ENCODE data around the gene TMEM207.

TMEM207 gene

DNA sequence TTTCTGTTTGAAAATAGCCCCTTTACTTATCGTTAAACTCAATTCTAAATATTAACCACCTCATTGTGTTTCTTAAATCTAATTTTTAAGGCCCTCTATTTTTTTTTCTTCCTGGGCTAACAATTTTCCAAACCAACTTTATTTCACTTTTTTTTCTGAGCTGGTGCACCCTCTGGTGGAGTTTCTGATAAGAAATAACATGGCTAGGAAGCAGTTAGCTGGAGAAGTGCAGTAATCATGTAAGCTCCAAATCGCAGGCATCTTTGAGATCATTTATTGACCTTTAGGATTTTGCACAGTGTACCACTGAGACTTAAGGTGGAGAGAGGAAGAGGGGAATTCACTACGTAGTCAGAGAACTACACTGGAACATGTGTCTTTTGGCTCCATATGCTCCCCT lies 6.4 kb downstream of the TMEM207 start:
- no peak for DNase-seq

DNA sequence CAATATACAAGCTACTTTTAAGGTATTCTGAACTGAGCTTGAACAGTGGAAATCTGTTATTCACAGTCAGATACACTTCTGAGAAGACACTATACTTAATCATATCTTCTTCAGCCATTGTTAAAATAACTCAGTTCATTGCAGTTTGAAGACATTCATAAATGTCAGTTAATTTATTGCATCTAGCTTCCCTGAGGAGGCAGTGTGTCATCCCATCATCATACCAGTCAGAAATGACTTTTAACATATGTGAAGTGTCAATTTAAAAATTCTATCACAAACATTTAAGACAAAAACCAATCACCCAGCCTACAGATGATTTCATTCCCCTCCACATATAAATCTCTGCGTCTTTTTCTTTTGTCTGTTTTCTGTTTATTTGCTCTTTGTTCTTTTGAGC lies 7.5 kb downstream of the TMEM207 start:
- no peak for DNase-seq

DNA sequence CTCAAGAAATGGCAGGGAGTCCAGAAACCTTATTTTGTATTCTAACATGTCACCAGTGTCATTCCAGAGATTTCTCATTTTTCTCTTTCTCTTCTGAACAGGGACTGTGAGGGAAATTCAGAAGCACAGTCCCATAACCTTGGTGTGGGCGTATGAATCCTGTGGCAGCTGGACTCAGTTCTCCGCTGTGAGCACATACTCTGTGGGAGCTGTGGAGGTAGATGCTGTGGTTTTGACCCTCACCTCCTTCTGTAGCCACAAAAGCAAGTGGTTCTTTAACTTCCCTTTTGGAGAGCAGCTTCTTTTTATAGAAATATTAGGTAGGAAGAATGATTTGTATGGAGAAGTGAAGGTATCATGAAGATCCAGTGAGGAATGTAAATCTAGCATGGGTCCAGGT lies 13.4 kb downstream of the TMEM207 start:
- no peak for DNase-seq

- no peak for DNase-seq
These were observed 14.1 kb downstream of the TMEM207 start for GRCh38 chr3:190435618-190436017.

- no peak for DNase-seq
These were observed 16.1 kb downstream of the TMEM207 start for GRCh38 chr3:190433626-190434025.

DNA sequence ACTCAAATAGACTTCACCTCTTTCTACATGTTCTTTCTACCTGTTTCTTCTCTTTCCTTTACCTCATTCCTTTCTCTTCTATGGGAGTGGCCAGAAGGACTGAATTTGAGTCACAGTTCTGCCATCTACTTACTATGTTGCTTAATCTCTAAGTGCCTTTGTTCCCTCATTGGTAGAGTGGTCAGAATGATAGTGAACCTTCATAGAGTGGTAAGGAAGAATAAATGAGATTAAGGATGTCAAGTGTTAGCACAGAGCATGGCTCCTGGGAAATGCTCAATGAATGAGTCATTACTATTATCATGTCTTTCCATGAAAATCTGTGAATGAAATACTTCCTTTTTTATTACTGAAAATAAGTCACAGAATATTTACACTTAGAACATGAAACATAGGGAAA lies 17.5 kb downstream of the TMEM207 start:
- no peak for DNase-seq

- no peak for DNase-seq
These were observed 18.8 kb downstream of the TMEM207 start for GRCh38 chr3:190430906-190431305.

DNA sequence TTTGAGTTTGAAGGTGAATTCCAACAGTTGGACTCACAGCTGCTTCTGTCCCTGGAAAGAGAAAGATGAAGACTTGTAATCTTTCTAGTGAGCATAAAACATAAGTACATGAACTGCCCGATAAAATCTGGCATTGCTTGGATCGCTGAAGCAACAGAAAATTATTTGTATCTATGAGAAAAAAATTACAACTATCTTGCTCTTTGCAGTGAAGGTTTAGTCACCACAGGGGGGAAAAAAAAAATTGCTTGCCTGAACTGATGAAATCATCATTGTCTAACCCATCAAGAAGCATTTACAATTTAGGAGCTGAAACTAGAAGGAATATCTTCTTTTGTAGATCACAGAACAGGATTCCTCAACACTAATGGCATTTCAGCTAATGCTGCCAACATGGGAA lies 20.0 kb downstream of the TMEM207 start:
- no peak for DNase-seq

DNA sequence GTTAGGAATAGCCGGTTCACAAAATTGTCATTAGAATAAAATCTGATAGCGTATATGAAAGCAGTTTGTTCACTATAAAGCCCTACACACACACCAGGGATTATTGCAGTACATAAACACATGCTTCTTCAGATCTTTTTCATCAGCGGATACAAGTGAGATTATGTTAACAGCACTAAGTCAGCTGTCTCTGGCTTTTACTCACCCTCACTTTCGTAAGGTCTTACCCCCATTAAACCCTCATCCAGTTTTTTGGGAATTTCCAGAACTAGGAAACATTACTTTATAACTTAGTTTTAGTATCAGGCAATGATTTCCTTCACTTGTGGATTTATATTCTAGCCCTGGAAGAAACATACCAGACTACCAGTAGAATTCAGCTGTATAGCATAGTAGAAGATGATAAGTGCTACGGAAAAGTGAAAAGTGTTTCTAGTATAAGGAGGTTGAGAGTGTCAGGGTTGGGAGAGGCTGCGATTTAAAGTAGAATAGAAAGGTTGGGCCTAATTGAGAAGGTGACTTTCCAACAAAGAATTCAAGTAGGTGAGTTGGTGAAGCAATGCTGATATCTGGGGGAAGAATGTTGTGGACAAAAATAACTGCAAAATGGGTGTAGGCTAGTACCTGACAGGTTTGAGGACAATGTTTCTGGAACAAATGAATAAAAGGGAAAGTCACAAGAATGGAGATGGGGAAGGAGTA lies 22.7 kb downstream of the TMEM207 start:
- no peak for DNase-seq

DNA sequence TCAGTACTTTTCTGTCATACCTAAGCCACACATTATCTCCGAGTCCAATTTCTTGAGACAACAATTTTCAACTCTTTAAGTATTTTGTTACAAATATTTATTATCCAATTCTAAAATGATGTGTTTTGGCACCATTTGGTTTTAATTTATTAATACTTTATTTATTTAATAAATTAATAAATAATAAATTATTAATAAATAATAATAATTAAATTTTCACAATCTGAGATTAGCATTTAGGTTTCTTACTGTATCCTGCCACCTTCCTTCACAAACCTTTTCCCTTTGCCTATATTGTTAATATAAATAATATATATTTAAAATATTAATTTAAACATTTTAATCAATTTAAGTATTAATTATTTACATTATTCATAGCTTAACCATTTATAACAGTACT lies 23.9 kb downstream of the TMEM207 start:
- no peak for DNase-seq

- DNase-seq: peak in 1 of 4 experiments; percentile 11
These were observed 24.9 kb downstream of the TMEM207 start for GRCh38 chr3:190424478-190425439.

- no peak for DNase-seq
These were observed 25.6 kb downstream of the TMEM207 start for GRCh38 chr3:190424108-190424477.

GRCh38 chr3:190414297-190414696 lies 35.4 kb downstream of the TMEM207 start:
- DNase-seq: no peak

- no peak for DNase-seq
These were observed 45.0 kb downstream of the TMEM207 start for GRCh38 chr3:190404715-190405114.

DNA sequence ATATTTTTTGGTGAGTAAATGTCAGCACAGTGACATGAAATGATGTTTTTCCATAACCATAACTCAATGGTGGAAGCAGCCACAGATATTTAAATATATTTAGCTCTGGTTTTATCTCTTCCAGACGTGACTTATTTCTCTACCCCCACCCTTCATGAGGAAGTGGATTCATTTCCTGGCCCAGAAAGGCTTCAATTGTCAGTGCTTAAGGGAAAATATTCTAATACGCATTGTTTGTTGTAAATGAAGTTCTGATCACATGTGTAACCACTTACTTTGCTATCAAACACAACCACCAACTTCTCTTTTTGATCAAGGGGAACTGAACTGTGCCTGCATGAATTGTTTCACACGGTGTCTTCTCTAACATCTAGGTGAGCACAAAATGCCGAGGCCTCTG lies 47.7 kb downstream of the TMEM207 start:
- DNase-seq: no peak

GRCh38 chr3:190399677-190400076 lies 50.0 kb downstream of the TMEM207 start:
- DNase-seq: no peak

DNA sequence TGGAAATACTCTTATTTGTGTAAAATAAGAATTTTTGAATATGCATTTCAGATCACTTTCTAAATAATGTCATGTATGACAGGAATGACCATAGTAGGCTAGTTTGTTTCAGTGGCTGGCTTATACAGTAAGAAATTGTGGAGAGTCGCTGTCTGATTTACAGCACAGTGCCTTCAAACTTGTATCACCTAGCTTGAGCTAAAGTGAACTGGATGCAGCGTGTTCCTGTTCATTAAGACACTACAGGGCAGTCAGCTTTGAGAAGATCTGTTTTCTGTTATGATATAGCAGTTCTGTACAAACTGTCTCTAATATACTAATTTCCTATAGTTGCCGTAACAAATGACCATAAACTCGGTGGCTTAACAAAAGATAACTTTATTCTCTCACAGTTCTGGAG lies 51.8 kb downstream of the TMEM207 start:
- DNase-seq: no peak

GRCh38 chr3:190396001-190396400 lies 53.7 kb downstream of the TMEM207 start:
- DNase-seq: no peak

DNA sequence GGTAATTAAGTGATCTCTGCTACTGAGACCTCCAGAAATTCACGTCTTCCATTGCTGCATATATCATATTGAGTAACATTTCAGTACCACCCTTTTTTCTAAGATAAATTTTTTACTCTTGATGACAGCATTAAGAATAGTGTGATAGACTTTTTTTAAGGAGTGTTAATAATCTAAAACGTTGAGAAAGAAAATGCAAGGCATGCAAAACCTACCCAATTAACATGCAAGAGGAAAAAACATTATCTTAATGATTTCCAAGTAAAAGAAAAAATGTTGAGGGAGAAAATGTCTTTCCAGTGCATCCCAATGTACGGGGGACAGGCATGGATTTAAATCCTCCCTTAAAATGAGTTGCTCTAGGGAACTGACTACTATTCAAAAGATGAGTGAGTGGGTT lies 61.0 kb downstream of the TMEM207 start:
- DNase-seq: no peak

- no peak for DNase-seq
These were observed 62.0 kb downstream of the TMEM207 start, which contains the start of gene CLDN16 for GRCh38 chr3:190387578-190388213. Gene CLDN16, plus strand, starts transcription at chr3:190388163. Its CDS starts 167 bp downstream, at chr3:190388330.

- no peak for DNase-seq
These were observed 63.7 kb downstream of the TMEM207 start for GRCh38 chr3:190385731-190386688.

GRCh38 chr3:190384309-190384756 lies 65.4 kb downstream of the TMEM207 start:
- no peak for DNase-seq
